Astrocyte (in vitro differentiated cells and primary cell): ENCODE measurements around the gene HENMT1. TPM values are rescaled to one million over a fixed set of nuclear protein-coding genes. Genes with fewer than 3 reads are reported as not detected.
"Not testable (repeated sequence)": the region's sequence is repeated elsewhere in the genome, so short reads cannot be mapped to it uniquely, and the experiment has no call there.

Source experiments
- DNase-seq: peaks from one replicate; pipeline ENCODE4 v3.0.0-alpha.2; 2010; ENCODE audit warnings: low read depth
- FAIRE-seq: peaks from 2 replicates; lab custom pipeline; 2011; peaks lifted over from hg19 to GRCh38; lab: Jason Lieb, UNC
- H2AFZ ChIP-seq: 2 replicates; pipeline ENCODE4 v1.6.0; 2012; ENCODE audit warnings: low read depth, low read length, inconsistent platforms
- H3K27ac ChIP-seq: 2 replicates; pipeline ENCODE4 v1.5.1; 2011; ENCODE audit warnings: low read depth, low read length, inconsistent platforms
- H3K27me3 ChIP-seq: 2 replicates; pipeline ENCODE4 v1.6.0; 2011; ENCODE audit warnings: low read length, inconsistent platforms; ENCODE audit not compliant: insufficient read depth
- H3K36me3 ChIP-seq: 2 replicates; pipeline ENCODE4 v1.5.1; 2011; ENCODE audit warnings: low read length, inconsistent platforms; ENCODE audit not compliant: insufficient read depth
- H3K4me1 ChIP-seq: 2 replicates; pipeline ENCODE4 v1.5.1; 2011; ENCODE audit warnings: low read length, inconsistent platforms; ENCODE audit not compliant: insufficient read depth
- H3K4me2 ChIP-seq: 2 replicates; pipeline ENCODE4 v1.6.0; 2012; ENCODE audit warnings: low read length, inconsistent platforms
- H3K4me3 ChIP-seq: 2 replicates; pipeline ENCODE4 v1.5.1; 2011; ENCODE audit warnings: low read depth, mild to moderate bottlenecking, low read length, inconsistent platforms; ENCODE audit not compliant: insufficient read depth
- H3K79me2 ChIP-seq: 2 replicates; pipeline ENCODE4 v1.6.0; 2012; ENCODE audit warnings: mild to moderate bottlenecking, low read length, inconsistent platforms; ENCODE audit not compliant: insufficient read depth
- H3K9ac ChIP-seq: 2 replicates; pipeline ENCODE4 v1.6.0; 2012; ENCODE audit warnings: mild to moderate bottlenecking, low read length, inconsistent platforms
- H3K9me3 ChIP-seq: 2 replicates; pipeline ENCODE4 v1.5.1; 2012; ENCODE audit warnings: low read depth, mild to moderate bottlenecking, low read length, inconsistent platforms; ENCODE audit not compliant: insufficient read depth
- H4K20me1 ChIP-seq: 2 replicates; pipeline ENCODE4 v1.6.0; 2012; ENCODE audit warnings: low read length, inconsistent platforms; ENCODE audit not compliant: insufficient read depth
- H3K27ac Mint-ChIP-seq: one replicate; pipeline ENCODE4 v1.8.0; 2021; ENCODE audit warnings: mild to moderate bottlenecking, mixed read lengths; ENCODE audit not compliant: unreplicated experiment
- H3K27me3 Mint-ChIP-seq: one replicate; pipeline ENCODE4 v1.8.0; 2021; ENCODE audit warnings: low read depth, mixed read lengths; ENCODE audit not compliant: unreplicated experiment
- H3K36me3 Mint-ChIP-seq: one replicate; pipeline ENCODE4 v1.8.0; 2021; ENCODE audit warnings: low read depth, mixed read lengths; ENCODE audit not compliant: unreplicated experiment
- H3K4me1 Mint-ChIP-seq: one replicate; pipeline ENCODE4 v1.8.0; 2021; ENCODE audit warnings: low read depth, mixed read lengths; ENCODE audit not compliant: unreplicated experiment
- H3K4me3 Mint-ChIP-seq: one replicate; pipeline ENCODE4 v1.8.0; 2021; ENCODE audit warnings: mild to moderate bottlenecking, moderate library complexity, mixed read lengths; ENCODE audit not compliant: unreplicated experiment
- H3K9me3 Mint-ChIP-seq: one replicate; pipeline ENCODE4 v1.8.0; 2021; ENCODE audit warnings: mild to moderate bottlenecking, mixed read lengths; ENCODE audit not compliant: unreplicated experiment
- EZH2 ChIP-seq: IDR thresholded peaks from 2 replicates; pipeline ENCODE4 v1.6.1; 2012; ENCODE audit warnings: mild to moderate bottlenecking, low read length, inconsistent platforms; ENCODE audit not compliant: insufficient read depth
- total RNA-seq: library from RNA; stranded (reverse); gene quantifications from 2 replicates; pipeline ENCODE4 v1.2.1, GENCODE V29; 2021
- TF ChIP-seq, protein P1 (sequence below): IDR thresholded peaks from 2 replicates; pipeline ENCODE4 v1.5.1; 2011; ENCODE audit warnings: low read depth, mild to moderate bottlenecking, inconsistent platforms, low read length, moderate library complexity; ENCODE audit not compliant: insufficient read depth

HENMT1 gene
- total RNA-seq, 1 donor from 2014 or later: 2.2 TPM

DNA sequence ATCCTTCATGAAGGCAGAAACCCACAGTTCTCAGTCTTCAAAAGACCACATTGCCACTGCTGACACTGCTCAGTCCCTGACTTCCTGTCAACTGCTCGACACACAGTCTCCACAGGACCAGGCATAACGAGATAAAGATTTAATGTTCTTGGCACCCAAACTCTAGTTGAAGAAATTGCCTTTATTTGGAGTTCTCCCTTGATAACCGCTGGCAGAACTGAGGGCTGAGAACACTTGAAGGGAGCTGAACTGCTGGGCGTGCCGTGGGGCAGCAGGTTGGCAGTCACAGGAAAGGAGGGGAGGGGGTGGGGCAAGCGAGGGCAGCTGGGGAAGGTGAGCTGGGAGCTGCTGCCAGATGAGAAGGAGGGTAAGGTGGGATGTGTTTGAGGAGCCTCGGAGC is 15.9 kb downstream of the HENMT1 start:
- no peaks in the 10 kb centered on the region for H3K4me1 ChIP-seq
- no peaks in the 10 kb centered on the region for H3K79me2 ChIP-seq
- no peak overlapping the region for H3K4me2 ChIP-seq
- no peaks in the 10 kb centered on the region for H3K9me3 ChIP-seq
- H3K36me3 ChIP-seq: no peaks in the 10 kb centered on the region
- H3K27me3 Mint-ChIP-seq: peaks cover 11% of the 10 kb centered on the region
- H3K27me3 ChIP-seq: no peaks in the 10 kb centered on the region
- H3K4me3 Mint-ChIP-seq: no peak overlapping the region
- no peak overlapping the region for H3K27ac Mint-ChIP-seq
- no peaks in the 10 kb centered on the region for H3K36me3 Mint-ChIP-seq
- H4K20me1 ChIP-seq: no peaks in the 10 kb centered on the region
- H3K4me1 Mint-ChIP-seq: peaks cover 6% of the 10 kb centered on the region
- TF ChIP-seq, protein P1, sequence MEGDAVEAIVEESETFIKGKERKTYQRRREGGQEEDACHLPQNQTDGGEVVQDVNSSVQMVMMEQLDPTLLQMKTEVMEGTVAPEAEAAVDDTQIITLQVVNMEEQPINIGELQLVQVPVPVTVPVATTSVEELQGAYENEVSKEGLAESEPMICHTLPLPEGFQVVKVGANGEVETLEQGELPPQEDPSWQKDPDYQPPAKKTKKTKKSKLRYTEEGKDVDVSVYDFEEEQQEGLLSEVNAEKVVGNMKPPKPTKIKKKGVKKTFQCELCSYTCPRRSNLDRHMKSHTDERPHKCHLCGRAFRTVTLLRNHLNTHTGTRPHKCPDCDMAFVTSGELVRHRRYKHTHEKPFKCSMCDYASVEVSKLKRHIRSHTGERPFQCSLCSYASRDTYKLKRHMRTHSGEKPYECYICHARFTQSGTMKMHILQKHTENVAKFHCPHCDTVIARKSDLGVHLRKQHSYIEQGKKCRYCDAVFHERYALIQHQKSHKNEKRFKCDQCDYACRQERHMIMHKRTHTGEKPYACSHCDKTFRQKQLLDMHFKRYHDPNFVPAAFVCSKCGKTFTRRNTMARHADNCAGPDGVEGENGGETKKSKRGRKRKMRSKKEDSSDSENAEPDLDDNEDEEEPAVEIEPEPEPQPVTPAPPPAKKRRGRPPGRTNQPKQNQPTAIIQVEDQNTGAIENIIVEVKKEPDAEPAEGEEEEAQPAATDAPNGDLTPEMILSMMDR: no peak
- no peak for TF ChIP-seq EZH2
- no peak overlapping the region for H3K9ac ChIP-seq
- H3K4me3 ChIP-seq: no peak overlapping the region
- DNase-seq: no peak
- no peak overlapping the region for H3K27ac ChIP-seq
- H2AFZ ChIP-seq: no peak overlapping the region
- H3K9me3 Mint-ChIP-seq: peaks cover 2% of the 10 kb centered on the region
- no peak for FAIRE-seq

DNA sequence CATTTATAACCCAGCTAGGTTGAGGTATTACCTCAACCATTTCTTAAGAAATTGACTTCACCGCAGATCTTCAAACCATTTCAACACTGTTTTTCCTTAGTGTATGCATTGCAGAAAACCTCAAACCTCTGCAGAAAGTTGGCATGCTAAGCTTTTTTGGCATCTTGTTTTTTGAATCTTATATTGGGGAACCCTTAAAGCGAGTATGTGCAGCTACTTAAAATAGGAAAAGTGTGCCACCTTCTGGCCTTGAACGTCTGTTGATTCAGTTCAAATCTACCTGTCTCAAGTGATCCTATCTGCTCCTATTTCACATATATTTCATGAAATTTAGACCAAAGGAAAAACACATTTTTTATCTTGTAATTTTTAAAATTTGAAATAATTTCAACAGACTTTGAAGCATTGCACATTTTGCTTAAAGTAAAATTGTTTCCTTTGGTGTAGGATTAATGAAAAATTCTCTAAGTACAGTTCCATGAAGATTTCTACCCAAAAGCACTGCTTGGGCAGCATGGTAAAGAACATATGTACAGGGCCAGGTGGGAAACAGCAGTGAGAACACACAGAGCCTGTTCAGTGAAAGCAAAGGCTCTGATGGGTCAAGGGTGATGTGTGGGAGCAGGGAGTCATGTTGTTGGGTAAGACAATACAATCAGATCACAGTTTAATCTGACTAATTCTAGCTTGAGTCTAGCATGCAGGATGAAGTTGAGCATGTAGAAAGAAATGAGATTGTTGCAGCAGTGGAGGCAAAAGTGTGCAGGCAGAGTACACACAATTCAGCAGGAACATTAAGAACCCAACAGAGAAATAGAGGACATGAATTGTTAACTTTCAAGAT is 17.2 kb downstream of the HENMT1 start:
- Histone ChIP-seq H2AFZ (no peak overlapping the region), H3K4me1 (no peaks in the 10 kb centered on the region), H3K9me3 (no peaks in the 10 kb centered on the region), H3K27ac (no peak overlapping the region), H3K9ac (no peak overlapping the region), H3K4me3 (no peak overlapping the region), H3K36me3 (no peaks in the 10 kb centered on the region), H3K27me3 (no peaks in the 10 kb centered on the region), H3K79me2 (no peaks in the 10 kb centered on the region), H3K4me2 (no peak overlapping the region), H4K20me1 (no peaks in the 10 kb centered on the region)
- Mint-ChIP-seq H3K36me3 (no peaks in the 10 kb centered on the region), H3K4me1 (peaks cover 6% of the 10 kb centered on the region), H3K27ac (no peak overlapping the region), H3K27me3 (peaks cover 11% of the 10 kb centered on the region), H3K9me3 (peaks cover 2% of the 10 kb centered on the region), H3K4me3 (no peak overlapping the region)
- FAIRE-seq (no peak), DNase-seq (peak; percentile 54)
- TF ChIP-seq, protein P1: peak; percentile 70
- no peak for TF ChIP-seq EZH2

DNA sequence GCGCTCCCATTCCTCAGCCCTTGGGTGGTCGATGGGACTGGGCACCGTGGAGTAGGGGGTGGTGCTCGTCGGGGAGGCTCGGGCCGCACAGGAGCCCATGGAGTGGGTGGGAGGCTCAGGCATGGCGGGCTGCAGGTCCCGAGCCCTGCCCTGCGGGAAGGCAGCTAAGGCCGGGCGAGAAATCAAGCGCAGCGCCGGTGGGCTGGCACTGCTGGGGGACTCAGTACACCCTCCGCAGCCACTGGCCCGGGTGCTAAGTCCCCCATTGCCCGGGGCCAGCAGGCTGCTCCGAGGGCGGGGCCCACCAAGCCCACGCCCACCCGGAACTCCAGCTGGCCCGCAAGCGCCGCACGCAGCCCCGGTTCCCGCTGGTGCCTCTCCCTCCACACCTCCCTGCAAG is 20.0 kb downstream of the HENMT1 start:
- H3K27me3 ChIP-seq, H3K36me3 ChIP-seq, H3K9ac ChIP-seq, H3K4me3 ChIP-seq, H3K9me3 Mint-ChIP-seq, H3K4me1 Mint-ChIP-seq, FAIRE-seq, H4K20me1 ChIP-seq, H2AFZ ChIP-seq, H3K4me1 ChIP-seq, H3K27ac Mint-ChIP-seq, H3K4me3 Mint-ChIP-seq, H3K9me3 ChIP-seq, H3K79me2 ChIP-seq, DNase-seq, H3K4me2 ChIP-seq, H3K36me3 Mint-ChIP-seq, H3K27ac ChIP-seq: not testable (repeated sequence)
- H3K27me3 Mint-ChIP-seq: peaks cover 11% of the 10 kb centered on the region
